ENCODE measurements around the gene YTHDC2.

YTHDC2 gene

GRCh38 chr5:113562828-113563400, 49.4 kb downstream of the YTHDC2 start:
- DNase-seq (ENCODE audit: low read depth), result no peak
- no peak overlapping the region for H3K4me3 ChIP-seq (ENCODE audit: low read depth, low read length)
- no peak for TF ChIP-seq POLR2A (IDR thresholded peaks at IDR 0.05; ENCODE audit: extremely low read depth, insufficient read length)
- TF ChIP-seq, protein P1, sequence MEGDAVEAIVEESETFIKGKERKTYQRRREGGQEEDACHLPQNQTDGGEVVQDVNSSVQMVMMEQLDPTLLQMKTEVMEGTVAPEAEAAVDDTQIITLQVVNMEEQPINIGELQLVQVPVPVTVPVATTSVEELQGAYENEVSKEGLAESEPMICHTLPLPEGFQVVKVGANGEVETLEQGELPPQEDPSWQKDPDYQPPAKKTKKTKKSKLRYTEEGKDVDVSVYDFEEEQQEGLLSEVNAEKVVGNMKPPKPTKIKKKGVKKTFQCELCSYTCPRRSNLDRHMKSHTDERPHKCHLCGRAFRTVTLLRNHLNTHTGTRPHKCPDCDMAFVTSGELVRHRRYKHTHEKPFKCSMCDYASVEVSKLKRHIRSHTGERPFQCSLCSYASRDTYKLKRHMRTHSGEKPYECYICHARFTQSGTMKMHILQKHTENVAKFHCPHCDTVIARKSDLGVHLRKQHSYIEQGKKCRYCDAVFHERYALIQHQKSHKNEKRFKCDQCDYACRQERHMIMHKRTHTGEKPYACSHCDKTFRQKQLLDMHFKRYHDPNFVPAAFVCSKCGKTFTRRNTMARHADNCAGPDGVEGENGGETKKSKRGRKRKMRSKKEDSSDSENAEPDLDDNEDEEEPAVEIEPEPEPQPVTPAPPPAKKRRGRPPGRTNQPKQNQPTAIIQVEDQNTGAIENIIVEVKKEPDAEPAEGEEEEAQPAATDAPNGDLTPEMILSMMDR (IDR thresholded peaks at IDR 0.05; ENCODE audit: low read depth, low read length), result no peak
- TF ChIP-seq MAX (IDR thresholded peaks at IDR 0.05; ENCODE audit: low read depth, low read length), result no peak
- TF ChIP-seq MYC (IDR thresholded peaks at IDR 0.05; ENCODE audit: low read depth, low read length), result no peak

- TF ChIP-seq MAX (IDR thresholded peaks at IDR 0.05; ENCODE audit: low read depth, low read length), result no peak
- TF ChIP-seq POLR2A (IDR thresholded peaks at IDR 0.05; ENCODE audit: extremely low read depth, insufficient read length), result no peak
- TF ChIP-seq, protein P1 (IDR thresholded peaks at IDR 0.05; ENCODE audit: low read depth, low read length), result no peak
- TF ChIP-seq MYC (IDR thresholded peaks at IDR 0.05; ENCODE audit: low read depth, low read length), result no peak
- no peak overlapping the region for H3K4me3 ChIP-seq (ENCODE audit: low read depth, low read length)
These were observed 55.9 kb downstream of the YTHDC2 start for GRCh38 chr5:113569396-113569795.

GRCh38 chr5:113572716-113573115, 59.2 kb downstream of the YTHDC2 start:
- TF ChIP-seq POLR2A (IDR thresholded peaks at IDR 0.05; ENCODE audit: extremely low read depth, insufficient read length) (no peak), MAX (IDR thresholded peaks at IDR 0.05; ENCODE audit: low read depth, low read length) (no peak), MYC (IDR thresholded peaks at IDR 0.05; ENCODE audit: low read depth, low read length) (no peak)
- TF ChIP-seq, protein P1 (IDR thresholded peaks at IDR 0.05; ENCODE audit: low read depth, low read length), result no peak
- no peak overlapping the region for H3K4me3 ChIP-seq (ENCODE audit: low read depth, low read length)
- no peak for DNase-seq (ENCODE audit: low read depth)

More at GRCh38 chr5:113569396-113569795, 55.9 kb downstream of the YTHDC2 start:
- DNase-seq (ENCODE audit: low read depth), result no peak

DNA sequence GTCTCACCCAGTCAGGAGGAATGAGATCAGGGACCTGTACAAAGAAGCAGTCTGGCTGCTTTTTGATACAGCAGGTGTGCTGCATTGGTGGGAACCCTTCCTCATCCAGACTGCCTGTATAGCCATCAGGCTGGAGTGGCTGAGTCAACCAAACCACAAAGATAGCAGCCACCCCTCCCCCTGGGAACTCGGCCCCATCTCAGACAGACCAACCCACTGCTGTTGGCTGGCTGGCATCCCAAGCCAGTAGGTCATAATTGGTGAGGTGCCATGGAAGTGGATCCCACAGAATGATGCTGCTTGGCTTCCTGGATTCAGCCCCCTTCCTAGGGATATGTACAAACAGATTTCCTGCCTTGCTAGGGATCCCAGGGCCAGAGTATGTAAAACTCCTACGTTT, 60.9 kb downstream of the YTHDC2 start:
- no peak overlapping the region for H3K4me3 ChIP-seq (ENCODE audit: low read depth, low read length)
- DNase-seq (ENCODE audit: low read depth), result peak; percentile 6
- TF ChIP-seq MAX (IDR thresholded peaks at IDR 0.05; ENCODE audit: low read depth, low read length) (no peak), POLR2A (IDR thresholded peaks at IDR 0.05; ENCODE audit: extremely low read depth, insufficient read length) (no peak), MYC (IDR thresholded peaks at IDR 0.05; ENCODE audit: low read depth, low read length) (no peak)
- TF ChIP-seq, protein P1 (IDR thresholded peaks at IDR 0.05; ENCODE audit: low read depth, low read length), result no peak

DNA sequence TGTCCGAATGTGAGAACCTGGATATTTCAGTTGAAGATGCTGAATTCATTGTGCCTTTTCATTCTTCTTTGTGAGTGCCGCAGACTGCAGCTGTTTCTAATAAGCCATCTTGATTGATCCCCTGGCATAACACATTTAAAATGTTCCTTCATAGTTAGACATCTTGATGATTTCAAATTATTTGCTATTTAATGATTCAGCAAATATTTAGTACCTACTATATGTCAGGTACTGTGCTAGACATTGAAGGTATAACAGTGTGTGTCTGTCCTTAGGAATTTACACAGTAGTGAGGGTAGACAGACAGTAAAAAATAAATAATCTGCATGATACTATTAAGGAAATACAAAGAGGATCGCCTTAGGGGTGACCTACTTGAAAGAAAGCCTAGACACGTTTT, 61.6 kb downstream of the YTHDC2 start:
- H3K4me3 ChIP-seq (ENCODE audit: low read depth, low read length), result no peak overlapping the region
- no peak for DNase-seq (ENCODE audit: low read depth)
- TF ChIP-seq POLR2A (IDR thresholded peaks at IDR 0.05; ENCODE audit: extremely low read depth, insufficient read length) (no peak), MYC (IDR thresholded peaks at IDR 0.05; ENCODE audit: low read depth, low read length) (no peak), MAX (IDR thresholded peaks at IDR 0.05; ENCODE audit: low read depth, low read length) (no peak)
- TF ChIP-seq, protein P1 (IDR thresholded peaks at IDR 0.05; ENCODE audit: low read depth, low read length), result no peak

Measured in NB4 (cell line).